Endothelial cell of umbilical vein (primary cell): ENCODE results near the gene MROH7.

Experiments used
- CTCF ChIP-seq, 2 donors: IDR thresholded peaks; 1 replicate in 1 of 2; 2 replicates in 1 of 2; pipeline ENCODE4 v1.5.1; 2011; ENCODE audit warnings: low read length in 2 of 2, mild to moderate bottlenecking in 2 of 2, moderate library complexity in 2 of 2, control low read depth in 1 of 2, inconsistent platforms in 1 of 2, low read depth in 1 of 2; ENCODE audit not compliant: insufficient read depth in 1 of 2; ENCODE audit errors: extremely low read depth in 1 of 2
- MYC ChIP-seq: IDR thresholded peaks from one replicate; pipeline ENCODE4 v1.6.1; 2011; ENCODE audit warnings: mild to moderate bottlenecking, low read depth, low read length
- POLR2AphosphoS5 ChIP-seq: IDR thresholded peaks from 2 replicates; pipeline ENCODE4 v1.6.1; 2012; ENCODE audit warnings: low read depth, mild to moderate bottlenecking, control low read depth, low read length, moderate library complexity; ENCODE audit not compliant: insufficient read depth

DNA sequence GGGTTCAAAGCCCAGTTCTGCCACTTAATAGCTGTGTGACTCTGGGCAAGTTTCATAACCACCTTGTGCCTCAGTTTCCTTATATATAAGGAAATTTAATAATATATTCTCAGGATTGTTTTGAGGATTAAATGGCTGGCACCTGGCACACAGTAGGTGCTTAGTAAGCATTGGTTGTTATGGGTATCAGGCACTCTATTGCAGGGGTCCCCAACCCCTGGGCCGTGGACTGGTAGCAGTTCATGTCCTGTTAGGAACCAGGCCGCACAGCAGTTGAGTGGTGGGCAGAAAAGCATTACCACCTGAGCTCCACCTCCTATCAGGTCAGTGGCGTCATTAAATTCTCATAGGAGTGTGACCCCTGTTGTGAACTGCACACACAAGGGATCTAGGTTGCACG is 104.3 kb downstream of the MROH7 start:
- TF ChIP-seq CTCF (IDR thresholded peaks at IDR 0.05; ENCODE audit: extremely low read depth in 1 of 2, insufficient read depth in 1 of 2, low read depth in 1 of 2, low read length in 2 of 2): no peak
- TF ChIP-seq POLR2AphosphoS5: no peak
- TF ChIP-seq MYC: no peak
